Glutamatergic neuron (in vitro differentiated cells): ENCODE data around the gene TMEM38A. TPM values are rescaled to one million over a fixed set of nuclear protein-coding genes. Genes with fewer than 3 reads are reported as not detected.

Experiments used
- DNase-seq: peaks from one replicate; pipeline ENCODE4 v3.0.0; 2022
- H3K27ac Mint-ChIP-seq: one replicate; pipeline ENCODE4 v1.8.0; 2020; ENCODE audit warnings: mild to moderate bottlenecking, mixed read lengths, inconsistent platforms; ENCODE audit not compliant: unreplicated experiment
- H3K27me3 Mint-ChIP-seq: one replicate; pipeline ENCODE4 v1.8.0; 2020; ENCODE audit warnings: mild to moderate bottlenecking, moderate library complexity, mixed read lengths, inconsistent platforms; ENCODE audit not compliant: unreplicated experiment
- H3K36me3 Mint-ChIP-seq: one replicate; pipeline ENCODE4 v1.8.0; 2020; ENCODE audit warnings: mild to moderate bottlenecking, mixed read lengths, inconsistent platforms; ENCODE audit not compliant: unreplicated experiment
- H3K4me1 Mint-ChIP-seq: one replicate; pipeline ENCODE4 v1.8.0; 2020; ENCODE audit warnings: mild to moderate bottlenecking, low read depth, mixed read lengths, inconsistent platforms; ENCODE audit not compliant: unreplicated experiment
- H3K4me3 Mint-ChIP-seq: one replicate; pipeline ENCODE4 v1.8.0; 2020; ENCODE audit warnings: mild to moderate bottlenecking, mixed read lengths, inconsistent platforms; ENCODE audit not compliant: unreplicated experiment
- H3K9me3 Mint-ChIP-seq: one replicate; pipeline ENCODE4 v1.8.0; 2020; ENCODE audit warnings: mild to moderate bottlenecking, moderate library complexity, mixed read lengths, inconsistent platforms; ENCODE audit not compliant: unreplicated experiment
- CTCF ChIP-seq: fragments of 200-600 bp; sonication (generic); IDR thresholded peaks from one replicate; pipeline ENCODE4 v1.5.0; 2021; ENCODE audit not compliant: partially characterized antibody, unreplicated experiment
- total RNA-seq: library from RNA; stranded (reverse); fragmentation: NEBNext Ultra II Directional; extraction: Animal tissue kit (Norgen Biotek cat#: 25700); gene quantifications from one replicate; pipeline ENCODE4 v1.2.1, GENCODE V29; 2021; ENCODE audit not compliant: unreplicated experiment

TMEM38A gene
- total RNA-seq, 1 donor from 2014 or later: 7.1 TPM

- H3K36me3 Mint-ChIP-seq: peaks cover 6% of the 10 kb centered on the region
- DNase-seq: no peak
Measured at GRCh38 chr19:16654140-16654539, 6.8 kb upstream of the TMEM38A start.

GRCh38 chr19:16654627-16655026 lies 6.3 kb upstream of the TMEM38A start:
- no peak overlapping the region for H3K27ac Mint-ChIP-seq
- H3K9me3 Mint-ChIP-seq: peaks cover 9% of the 10 kb centered on the region
- DNase-seq: no peak
- peaks cover 9% of the 10 kb centered on the region for H3K4me1 Mint-ChIP-seq
- no peak overlapping the region for H3K4me3 Mint-ChIP-seq
- H3K27me3 Mint-ChIP-seq: peaks cover 6% of the 10 kb centered on the region
- H3K36me3 Mint-ChIP-seq: peaks cover 6% of the 10 kb centered on the region
- no peak for TF ChIP-seq CTCF

More at GRCh38 chr19:16654140-16654539, 6.8 kb upstream of the TMEM38A start:
- peaks cover 6% of the 10 kb centered on the region for H3K27me3 Mint-ChIP-seq
- peaks cover 6% of the 10 kb centered on the region for H3K9me3 Mint-ChIP-seq
- no peak for TF ChIP-seq CTCF
- no peak overlapping the region for H3K4me3 Mint-ChIP-seq
- no peak overlapping the region for H3K27ac Mint-ChIP-seq
- peaks cover 9% of the 10 kb centered on the region for H3K4me1 Mint-ChIP-seq

GRCh38 chr19:16655727-16656126 lies 5.2 kb upstream of the TMEM38A start:
- Mint-ChIP-seq H3K4me3 (no peak overlapping the region), H3K27ac (no peak overlapping the region), H3K4me1 (peaks cover 9% of the 10 kb centered on the region), H3K36me3 (peaks cover 6% of the 10 kb centered on the region), H3K27me3 (peaks cover 6% of the 10 kb centered on the region), H3K9me3 (peaks cover 9% of the 10 kb centered on the region)
- no peak for TF ChIP-seq CTCF
- no peak for DNase-seq

- H3K27ac Mint-ChIP-seq: peak overlapping the region; percentile 80
- H3K4me3 Mint-ChIP-seq: peak overlapping the region; percentile 57
- peaks cover 4% of the 10 kb centered on the region for H3K36me3 Mint-ChIP-seq
- no peak for TF ChIP-seq CTCF
- H3K4me1 Mint-ChIP-seq: peaks cover 12% of the 10 kb centered on the region
- peaks cover 6% of the 10 kb centered on the region for H3K27me3 Mint-ChIP-seq
- no peak for DNase-seq
- peaks cover 9% of the 10 kb centered on the region for H3K9me3 Mint-ChIP-seq
Measured at GRCh38 chr19:16657384-16657783, 3.6 kb upstream of the TMEM38A start.

GRCh38 chr19:16659464-16659831 lies 1.5 kb upstream of the TMEM38A start:
- peak overlapping the region; percentile 97 for H3K4me3 Mint-ChIP-seq
- DNase-seq: no peak
- H3K4me1 Mint-ChIP-seq: peaks cover 12% of the 10 kb centered on the region
- no peaks in the 10 kb centered on the region for H3K36me3 Mint-ChIP-seq
- TF ChIP-seq CTCF: no peak
- H3K9me3 Mint-ChIP-seq: peaks cover 9% of the 10 kb centered on the region
- H3K27ac Mint-ChIP-seq: peak overlapping the region; percentile 97
- peaks cover 6% of the 10 kb centered on the region for H3K27me3 Mint-ChIP-seq
